Measurements from ENCODE around the gene MYO5A.

The MYO5A gene

GRCh38 chr15:52361975-52362494, 166.6 kb downstream of the MYO5A start:
- DNase-seq (ENCODE audit: low spot score): no peak

GRCh38 chr15:52361494-52361893, 167.2 kb downstream of the MYO5A start:
- DNase-seq (ENCODE audit: low spot score): no peak

GRCh38 chr15:52360229-52361203, 168.2 kb downstream of the MYO5A start:
- DNase-seq (ENCODE audit: low spot score): no peak

- no peak for DNase-seq (ENCODE audit: low spot score)
These were observed 169.0 kb downstream of the MYO5A start for GRCh38 chr15:52359722-52360121.

GRCh38 chr15:52357949-52358348, 170.7 kb downstream of the MYO5A start:
- no peak for DNase-seq (ENCODE audit: low spot score)

GRCh38 chr15:52352086-52352485, 176.6 kb downstream of the MYO5A start:
- no peak for DNase-seq (ENCODE audit: low spot score)

GRCh38 chr15:52351206-52351908, 177.3 kb downstream of the MYO5A start:
- DNase-seq (ENCODE audit: low spot score): no peak

- DNase-seq (ENCODE audit: low spot score): no peak
These were observed 178.3 kb downstream of the MYO5A start for GRCh38 chr15:52350423-52350822.

GRCh38 chr15:52349052-52349700, 179.5 kb downstream of the MYO5A start:
- no peak for DNase-seq (ENCODE audit: low spot score)

- DNase-seq (ENCODE audit: low spot score): no peak
These were observed 180.5 kb downstream of the MYO5A start for GRCh38 chr15:52348056-52348745.

GRCh38 chr15:52344592-52344991, 184.1 kb downstream of the MYO5A start:
- no peak for DNase-seq (ENCODE audit: low spot score)

GRCh38 chr15:52343831-52344230, 184.8 kb downstream of the MYO5A start:
- DNase-seq (ENCODE audit: low spot score): no peak

- DNase-seq (ENCODE audit: low spot score): no peak
These were observed 188.6 kb downstream of the MYO5A start for GRCh38 chr15:52340093-52340492.

- no peak for DNase-seq (ENCODE audit: low spot score)
These were observed 189.8 kb downstream of the MYO5A start for GRCh38 chr15:52338891-52339290.

GRCh38 chr15:52338058-52338457, 190.6 kb downstream of the MYO5A start:
- no peak for DNase-seq (ENCODE audit: low spot score)

- DNase-seq (ENCODE audit: low spot score): no peak
These were observed 191.4 kb downstream of the MYO5A start for GRCh38 chr15:52337198-52337853.

GRCh38 chr15:52336529-52336928, 192.2 kb downstream of the MYO5A start:
- no peak for DNase-seq (ENCODE audit: low spot score)

GRCh38 chr15:52334491-52335160, 194.1 kb downstream of the MYO5A start:
- DNase-seq (ENCODE audit: low spot score): no peak

GRCh38 chr15:52331490-52332240, 197.0 kb downstream of the MYO5A start:
- no peak for DNase-seq (ENCODE audit: low spot score)

- no peak for DNase-seq (ENCODE audit: low spot score)
These were observed 198.7 kb downstream of the MYO5A start for GRCh38 chr15:52329987-52330386.

Data from hematopoietic multipotent progenitor cell treated with erythropoietin and hydrocortisone succinate and interleukin-3 and kit ligand, for 17 days (in vitro differentiated cells).